ENCODE data around the gene GNS.
A peak's percentile ranks its signal among the peaks of the same experiment; 100 is the strongest.

GNS gene

DNA sequence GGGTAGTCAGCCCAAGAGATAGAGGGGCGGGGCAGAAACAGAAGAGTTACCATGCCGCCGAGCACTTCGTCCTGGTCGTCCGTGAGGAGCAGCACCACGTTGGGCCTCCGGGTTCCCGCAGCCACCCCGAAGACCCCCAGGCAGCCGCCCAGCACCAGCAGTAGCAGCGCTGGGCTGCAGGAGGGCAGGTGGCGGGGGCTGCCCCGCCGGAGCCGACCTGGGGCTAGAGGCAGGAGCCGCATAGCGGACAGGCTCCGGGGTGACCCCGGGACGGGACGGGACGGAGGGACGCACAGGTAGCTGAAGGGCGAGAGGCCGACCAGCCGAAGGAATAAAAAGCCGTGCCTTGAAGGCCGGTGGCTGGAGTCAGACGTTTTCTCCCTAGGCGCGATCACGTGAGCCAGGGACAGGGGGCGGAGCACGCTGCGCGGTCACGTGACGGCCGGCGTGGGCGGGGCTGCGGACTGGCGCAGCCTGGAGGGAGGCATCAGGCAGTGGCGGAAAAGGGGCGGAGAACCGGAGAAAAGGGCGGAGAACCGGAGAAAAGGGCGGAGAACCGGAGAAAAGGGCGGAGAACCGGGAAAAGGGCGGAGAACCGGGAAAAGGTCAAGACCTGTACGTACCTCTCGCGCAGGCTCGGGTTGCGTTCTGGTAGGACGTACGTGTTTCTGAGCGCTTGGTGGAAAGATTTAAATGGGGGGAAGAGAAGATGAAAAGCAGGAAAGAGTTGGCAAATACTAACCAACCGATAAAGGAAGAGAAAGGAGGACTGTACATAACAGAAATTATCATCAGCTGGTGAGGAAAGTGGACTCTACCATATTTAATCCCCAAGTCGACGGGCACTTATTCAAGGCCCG is at the start of gene GNS:
Gene GNS, minus strand, starts transcription at position 372 of the 860 bp plus-strand sequence. Its CDS starts 130 bp downstream, at position 242.
- DNase-seq = peak; percentile 94 to 96

DNA sequence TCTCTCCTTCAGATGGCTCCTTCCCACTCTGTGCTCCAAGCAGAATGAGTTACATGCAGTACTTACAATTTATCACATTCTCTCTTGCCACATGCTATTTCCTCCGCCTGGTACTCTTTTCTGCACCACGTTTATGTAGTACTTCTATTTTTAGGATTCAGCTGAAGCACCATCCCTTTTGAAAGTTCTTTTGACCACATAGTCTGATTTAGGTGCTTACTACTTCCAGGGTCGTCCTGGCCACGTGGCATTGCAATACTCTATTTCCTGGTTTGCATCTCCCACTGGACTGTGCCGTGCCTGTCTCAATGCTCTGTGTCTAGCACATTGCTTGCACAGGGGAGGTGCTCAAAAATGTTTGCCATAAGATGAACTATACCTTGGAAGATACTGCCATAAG is 48.9 kb upstream of the GNS start:
- DNase-seq = no peak

GRCh38 chr12:64806593-64807460 is 47.6 kb upstream of the GNS start:
- no peak for DNase-seq

DNA sequence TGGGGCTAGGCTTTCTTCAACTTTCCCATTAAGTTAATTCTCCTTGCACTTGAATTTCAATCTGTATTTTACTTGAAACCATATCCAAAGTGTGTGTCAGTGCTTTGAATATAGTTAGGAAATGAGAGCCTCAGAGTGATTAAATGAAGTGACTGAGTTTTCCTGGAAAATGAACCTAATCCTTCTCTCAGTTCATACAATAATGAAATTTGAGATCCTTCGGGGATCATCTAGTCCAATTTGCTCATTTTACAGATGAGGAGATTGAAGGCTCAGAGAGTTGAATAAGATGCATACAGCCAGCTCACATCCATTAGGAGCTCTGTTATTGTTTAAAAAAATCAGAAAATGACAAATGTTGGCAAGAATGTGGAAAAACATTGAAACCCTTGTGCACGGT is 47.0 kb upstream of the GNS start:
- DNase-seq = no peak

- peak in 1 of 2 donors; percentile 27 for DNase-seq
Observed at GRCh38 chr12:64802180-64802775, 43.1 kb upstream of the GNS start.

- no peak for DNase-seq
Observed at GRCh38 chr12:64801381-64801780, 42.2 kb upstream of the GNS start.

- DNase-seq = no peak
Observed at GRCh38 chr12:64800640-64801039, 41.4 kb upstream of the GNS start.

- no peak for DNase-seq
Observed at GRCh38 chr12:64798165-64798564, 39.0 kb upstream of the GNS start.

DNA sequence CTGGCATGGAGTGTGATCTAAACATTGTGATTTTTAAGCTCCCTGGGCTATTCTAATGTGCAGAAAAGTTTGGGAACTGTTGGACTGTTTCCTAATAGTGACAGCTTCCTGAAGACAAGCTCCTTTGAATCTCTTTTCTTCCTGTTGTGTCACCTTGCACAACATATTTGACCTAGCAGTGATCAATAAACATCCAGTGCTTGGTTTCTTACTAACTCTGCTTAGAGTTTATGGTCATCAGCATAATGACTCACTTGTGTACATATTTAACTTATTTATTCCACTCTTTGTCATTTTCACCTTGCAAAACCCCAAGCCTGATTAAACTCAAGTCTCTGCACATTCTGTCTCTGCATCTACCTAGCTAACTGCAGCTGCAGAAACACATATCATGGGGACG is 38.0 kb upstream of the GNS start:
- DNase-seq = no peak

- peak in 1 of 2 donors; percentile 75 for DNase-seq
Observed at GRCh38 chr12:64796205-64796845, 37.1 kb upstream of the GNS start.

- no peak for DNase-seq
Observed at GRCh38 chr12:64794305-64794704, 35.1 kb upstream of the GNS start.

GRCh38 chr12:64793610-64794009 is 34.4 kb upstream of the GNS start:
- DNase-seq = no peak

DNA sequence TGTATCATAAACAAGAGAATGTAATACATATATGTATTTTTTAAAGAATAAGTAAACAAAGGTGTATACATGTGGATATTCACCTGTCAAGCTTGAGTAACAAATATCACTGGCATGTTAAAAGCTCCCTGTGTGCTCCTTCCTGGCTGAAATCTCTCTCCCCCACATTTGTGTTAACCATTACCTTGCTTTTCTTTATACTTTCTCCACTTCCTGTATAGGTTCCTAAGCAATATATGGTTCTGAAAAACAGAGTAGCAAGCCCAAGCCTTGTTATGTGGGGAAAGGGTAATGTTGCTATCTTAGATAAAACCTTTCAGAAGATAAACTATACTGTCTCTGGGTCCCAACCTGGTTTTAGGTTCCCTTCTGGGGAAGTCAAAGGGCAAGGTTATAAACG is 32.9 kb upstream of the GNS start:
- DNase-seq = no peak

GRCh38 chr12:64791036-64791435 is 31.8 kb upstream of the GNS start:
- no peak for DNase-seq

DNA sequence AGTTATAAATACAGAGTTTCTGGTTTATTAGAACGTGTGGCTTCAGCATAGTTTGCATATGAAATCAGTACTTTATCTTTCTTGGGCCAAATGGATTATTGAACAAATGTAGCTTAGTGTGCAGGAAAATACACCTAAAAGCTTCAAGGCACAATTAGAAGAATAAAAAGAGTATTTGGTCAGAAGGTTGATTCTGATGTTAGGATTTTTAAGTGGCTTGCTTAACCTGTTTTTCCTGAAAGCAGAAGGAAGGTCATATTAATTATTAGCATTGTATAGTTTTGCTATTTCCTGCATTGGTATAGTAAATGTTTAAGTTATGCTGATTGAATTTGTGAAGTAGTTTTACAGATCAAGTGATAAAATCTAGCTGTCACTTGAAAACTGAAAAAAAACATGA is 31.0 kb upstream of the GNS start:
- DNase-seq = no peak

GRCh38 chr12:64785838-64786237 is 26.6 kb upstream of the GNS start:
- DNase-seq = no peak

DNA sequence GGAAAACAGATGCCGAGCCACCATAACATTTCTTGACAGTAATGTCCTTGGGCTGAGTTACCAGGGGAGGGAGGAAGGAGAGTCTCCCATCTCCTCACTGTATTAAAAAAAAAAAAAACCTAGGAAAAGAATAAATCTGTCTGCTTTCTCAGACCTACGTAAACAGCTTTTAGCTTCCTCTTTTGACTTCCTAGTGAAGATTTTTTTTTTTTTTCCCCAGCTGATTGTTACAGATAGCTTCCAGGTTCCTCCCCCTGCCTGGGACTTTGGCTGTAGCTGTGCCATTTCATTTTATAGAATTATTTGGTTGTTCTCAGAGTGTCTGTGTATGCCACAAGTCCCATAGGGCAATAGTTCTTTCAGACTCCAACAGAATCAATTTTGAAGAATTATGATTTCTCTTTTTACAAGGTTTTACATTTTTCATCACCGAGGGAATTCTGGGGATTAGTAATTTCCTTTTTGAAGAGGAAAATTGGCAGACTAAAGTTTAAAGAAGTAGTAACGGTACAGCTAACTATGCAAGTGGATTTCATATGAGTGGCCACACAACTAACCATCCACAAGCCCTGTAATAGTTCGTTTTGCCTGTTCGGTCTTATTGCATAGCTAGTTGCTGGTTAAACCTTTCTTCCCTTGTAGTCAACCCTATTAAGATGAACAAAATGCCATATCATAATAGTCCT is 23.1 kb upstream of the GNS start:
- DNase-seq = no peak

GRCh38 chr12:64781280-64782190 is 22.3 kb upstream of the GNS start:
- no peak for DNase-seq

GRCh38 chr12:64780531-64781279 is 21.5 kb upstream of the GNS start:
- DNase-seq = no peak

- DNase-seq = no peak
Observed at GRCh38 chr12:64780132-64780530, 20.9 kb upstream of the GNS start.
